ENCODE measurements around the gene NEK6.

NEK6 gene

GRCh38 chr9:124266139-124266825 is 8.5 kb downstream of the NEK6 start:
- TF ChIP-seq CTCF (IDR thresholded peaks at IDR 0.05; ENCODE audit: insufficient read depth, missing control alignments): no peak
- DNase-seq (ENCODE audit: insufficient read length, low spot score) (no peak), FAIRE-seq (no peak)

- DNase-seq (ENCODE audit: insufficient read length, low spot score): no peak
- no peak for TF ChIP-seq CTCF (IDR thresholded peaks at IDR 0.05; ENCODE audit: insufficient read depth, missing control alignments)
- FAIRE-seq: no peak
These were observed 9.1 kb downstream of the NEK6 start for GRCh38 chr9:124266826-124267201.

GRCh38 chr9:124267271-124267807 is 9.6 kb downstream of the NEK6 start:
- FAIRE-seq (no peak), DNase-seq (ENCODE audit: insufficient read length, low spot score) (no peak)
- TF ChIP-seq CTCF (IDR thresholded peaks at IDR 0.05; ENCODE audit: insufficient read depth, missing control alignments): no peak

- no peak for TF ChIP-seq CTCF (IDR thresholded peaks at IDR 0.05; ENCODE audit: insufficient read depth, missing control alignments)
- FAIRE-seq (no peak), DNase-seq (ENCODE audit: insufficient read length, low spot score) (no peak)
These were observed 10.5 kb downstream of the NEK6 start for GRCh38 chr9:124268248-124268647.

GRCh38 chr9:124268661-124269060 is 10.9 kb downstream of the NEK6 start:
- FAIRE-seq (no peak), DNase-seq (ENCODE audit: insufficient read length, low spot score) (no peak)
- no peak for TF ChIP-seq CTCF (IDR thresholded peaks at IDR 0.05; ENCODE audit: insufficient read depth, missing control alignments)

- DNase-seq (ENCODE audit: insufficient read length, low spot score) (no peak), FAIRE-seq (no peak)
- TF ChIP-seq CTCF (IDR thresholded peaks at IDR 0.05; ENCODE audit: insufficient read depth, missing control alignments): no peak
These were observed 11.8 kb downstream of the NEK6 start for GRCh38 chr9:124269556-124269955.

All from D721Med (cell line).